Activated CD4-positive, alpha-beta T cell treated with anti-CD3 and anti-CD28 coated beads for 36 hours (primary cell): ENCODE results near the gene MGLL. TPM values are rescaled to one million over a fixed set of nuclear protein-coding genes. Genes with fewer than 3 reads are reported as not detected.

Experiments
- ATAC-seq: fragments of 200-7000 bp; cut with Tn5 transposase; one replicate; pipeline ENCODE4 v1.10.0; 2021; ENCODE audit warnings: mild to moderate bottlenecking, moderate library complexity
- CTCF ChIA-PET: fragments of 350-600 bp; sonication (Branson Sonifier 250); formaldehyde crosslinking; loops from one replicate; lab custom pipeline; 2021; ENCODE audit warnings: antibody characterized with exemption; lab: Charles Lee
- POLR2A ChIA-PET: fragments of 350-600 bp; sonication (Branson Sonifier 250); formaldehyde crosslinking; loops from one replicate; lab custom pipeline; 2021; ENCODE audit warnings: antibody characterized with exemption, inconsistent platforms; lab: Charles Lee
- DNase-seq: peaks from one replicate; pipeline ENCODE4 v3.0.0-alpha.2; 2020
- H3K27ac Mint-ChIP-seq: one replicate; pipeline ENCODE4 v1.8.0; 2021; ENCODE audit warnings: mixed read lengths
- H3K27me3 Mint-ChIP-seq: one replicate; pipeline ENCODE4 v1.8.0; 2021; ENCODE audit warnings: mixed read lengths
- H3K36me3 Mint-ChIP-seq: one replicate; pipeline ENCODE4 v1.8.0; 2021; ENCODE audit warnings: low read depth, mixed read lengths
- H3K4me1 Mint-ChIP-seq: one replicate; pipeline ENCODE4 v1.8.0; 2021; ENCODE audit warnings: mixed read lengths
- H3K4me3 Mint-ChIP-seq: one replicate; pipeline ENCODE4 v1.8.0; 2021; ENCODE audit warnings: mild to moderate bottlenecking, moderate library complexity, mixed read lengths
- H3K9me3 Mint-ChIP-seq: one replicate; pipeline ENCODE4 v1.8.0; 2021; ENCODE audit warnings: low read depth, mixed read lengths
- intact Hi-C, 2 experiments: fragments of 100-400 bp; cut with DNase I in 1 of 2; cut with micrococcal nuclease in 1 of 2; formaldehyde crosslinking; loops; one replicate each; pipeline versions ENCODE4 v1.14.2 to v1.15.1; 2022 to 2024; cut with DNase I, micrococcal nuclease
- total RNA-seq, 2 experiments: library from RNA; stranded (reverse); gene quantifications; one replicate each; pipeline ENCODE4 v1.2.3, GENCODE V29; 2021

MGLL gene
- total RNA-seq, 2 experiments from 2014 or later: 0.49 to 0.50 TPM

- ATAC-seq (no peak), DNase-seq (peak; percentile 69)
- no peaks in the 10 kb centered on the region for H3K27me3 Mint-ChIP-seq
- no peaks in the 10 kb centered on the region for H3K36me3 Mint-ChIP-seq
- H3K27ac Mint-ChIP-seq: no peak overlapping the region
- peaks cover 3% of the 10 kb centered on the region for H3K4me1 Mint-ChIP-seq
- intact Hi-C loops: loop anchor here in 1 of 2 experiments (1.0 to 5.0 kb wide), 4 partner anchors 42 to 278 kb away; no protein-coding TSS in a partner anchor
- POLR2A ChIA-PET: no interaction called here
- H3K9me3 Mint-ChIP-seq: no peaks in the 10 kb centered on the region
- CTCF ChIA-PET: interaction anchor here (0.6 to 1.4 kb wide), 8 partner anchors 11 to 429 kb away, joined by 3 to 6 read pairs (median 3); partner anchors contain the start of gene RUVBL1
- no peak overlapping the region for H3K4me3 Mint-ChIP-seq
Observed at GRCh38 chr3:127694467-127695215, 127.7 kb downstream of the MGLL start.

GRCh38 chr3:127693336-127693843 lies 128.9 kb downstream of the MGLL start:
- no peaks in the 10 kb centered on the region for H3K9me3 Mint-ChIP-seq
- H3K27ac Mint-ChIP-seq: no peak overlapping the region
- ChIA-PET CTCF (interaction anchor here (1.4 kb wide), 1 partner anchor 42 kb away, joined by 6 read pairs; no protein-coding TSS in a partner anchor), POLR2A (no interaction called here)
- DNase-seq: no peak
- no peak overlapping the region for H3K4me3 Mint-ChIP-seq
- H3K4me1 Mint-ChIP-seq: peaks cover 3% of the 10 kb centered on the region
- ATAC-seq: no peak
- intact Hi-C loops: no loop called here
- no peaks in the 10 kb centered on the region for H3K27me3 Mint-ChIP-seq
- H3K36me3 Mint-ChIP-seq: no peaks in the 10 kb centered on the region

- intact Hi-C loops: no loop called here
- DNase-seq (no peak), ATAC-seq (no peak)
- no peaks in the 10 kb centered on the region for H3K27me3 Mint-ChIP-seq
- ChIA-PET POLR2A (no interaction called here), CTCF (no interaction called here)
- no peaks in the 10 kb centered on the region for H3K36me3 Mint-ChIP-seq
- no peak overlapping the region for H3K4me3 Mint-ChIP-seq
- no peaks in the 10 kb centered on the region for H3K9me3 Mint-ChIP-seq
- no peak overlapping the region for H3K27ac Mint-ChIP-seq
- peaks cover 3% of the 10 kb centered on the region for H3K4me1 Mint-ChIP-seq
Observed at GRCh38 chr3:127692501-127693335, 129.6 kb downstream of the MGLL start.

GRCh38 chr3:127691974-127692373 lies 130.3 kb downstream of the MGLL start:
- H3K4me1 Mint-ChIP-seq: no peaks in the 10 kb centered on the region
- H3K4me3 Mint-ChIP-seq: no peak overlapping the region
- POLR2A ChIA-PET: interaction anchor here (0.6 kb wide), 1 partner anchor 49 kb away, joined by 5 read pairs; no protein-coding TSS in a partner anchor
- H3K27ac Mint-ChIP-seq: no peak overlapping the region
- DNase-seq (no peak), ATAC-seq (no peak)
- CTCF ChIA-PET: no interaction called here
- H3K9me3 Mint-ChIP-seq: no peaks in the 10 kb centered on the region
- H3K36me3 Mint-ChIP-seq: no peaks in the 10 kb centered on the region
- intact Hi-C loops: no loop called here
- no peaks in the 10 kb centered on the region for H3K27me3 Mint-ChIP-seq

- CTCF ChIA-PET: interaction anchor here (0.6 kb wide), 1 partner anchor 673 kb away, joined by 3 read pairs; no protein-coding TSS in a partner anchor
- POLR2A ChIA-PET: interaction anchor here (0.6 kb wide), 1 partner anchor 48 kb away, joined by 5 read pairs; no protein-coding TSS in a partner anchor
- ATAC-seq: no peak
- H3K36me3 Mint-ChIP-seq: no peaks in the 10 kb centered on the region
- DNase-seq: no peak
- H3K27ac Mint-ChIP-seq: no peak overlapping the region
- no peaks in the 10 kb centered on the region for H3K27me3 Mint-ChIP-seq
- no peaks in the 10 kb centered on the region for H3K9me3 Mint-ChIP-seq
- no peaks in the 10 kb centered on the region for H3K4me1 Mint-ChIP-seq
- H3K4me3 Mint-ChIP-seq: no peak overlapping the region
- intact Hi-C loops: no loop called here
Observed at GRCh38 chr3:127691489-127691888, 130.8 kb downstream of the MGLL start.

- no peak overlapping the region for H3K4me3 Mint-ChIP-seq
- H3K36me3 Mint-ChIP-seq: no peaks in the 10 kb centered on the region
- ChIA-PET POLR2A (no interaction called here), CTCF (interaction anchor here (0.6 to 1.3 kb wide), 2 partner anchors 231 to 673 kb away, joined by 3 read pairs; no protein-coding TSS in a partner anchor)
- ATAC-seq (peak; percentile 73), DNase-seq (peak; percentile 29)
- no peak overlapping the region for H3K27ac Mint-ChIP-seq
- H3K9me3 Mint-ChIP-seq: no peaks in the 10 kb centered on the region
- H3K27me3 Mint-ChIP-seq: no peaks in the 10 kb centered on the region
- intact Hi-C loops: no loop called here
- no peaks in the 10 kb centered on the region for H3K4me1 Mint-ChIP-seq
Observed at GRCh38 chr3:127690823-127691452, 131.4 kb downstream of the MGLL start.

- intact Hi-C loops: no loop called here
Observed at GRCh38 chr3:127690106-127690505, 132.2 kb downstream of the MGLL start.

GRCh38 chr3:127689266-127689860 lies 133.0 kb downstream of the MGLL start:
- H3K36me3 Mint-ChIP-seq: no peaks in the 10 kb centered on the region
- CTCF ChIA-PET: no interaction called here
- H3K9me3 Mint-ChIP-seq: no peaks in the 10 kb centered on the region
- POLR2A ChIA-PET: no interaction called here
- H3K27ac Mint-ChIP-seq: no peak overlapping the region
- no peak for DNase-seq
- H3K4me3 Mint-ChIP-seq: no peak overlapping the region
- H3K27me3 Mint-ChIP-seq: no peaks in the 10 kb centered on the region
- intact Hi-C loops: no loop called here
- no peaks in the 10 kb centered on the region for H3K4me1 Mint-ChIP-seq
- ATAC-seq: no peak

More at GRCh38 chr3:127690106-127690505, 132.2 kb downstream of the MGLL start:
- Mint-ChIP-seq H3K4me3 (no peak overlapping the region), H3K4me1 (no peaks in the 10 kb centered on the region), H3K36me3 (no peaks in the 10 kb centered on the region), H3K27me3 (no peaks in the 10 kb centered on the region), H3K9me3 (no peaks in the 10 kb centered on the region), H3K27ac (no peak overlapping the region)
- CTCF ChIA-PET: interaction anchor here (1.3 kb wide), 1 partner anchor 232 kb away, joined by 3 read pairs; no protein-coding TSS in a partner anchor
- no peak for ATAC-seq
- POLR2A ChIA-PET: no interaction called here
- no peak for DNase-seq

GRCh38 chr3:127688416-127689265 lies 133.7 kb downstream of the MGLL start:
- no peak overlapping the region for H3K4me3 Mint-ChIP-seq
- no peak for DNase-seq
- ChIA-PET POLR2A (no interaction called here), CTCF (no interaction called here)
- no peak for ATAC-seq
- no peaks in the 10 kb centered on the region for H3K36me3 Mint-ChIP-seq
- H3K27ac Mint-ChIP-seq: no peak overlapping the region
- intact Hi-C loops: no loop called here
- H3K9me3 Mint-ChIP-seq: no peaks in the 10 kb centered on the region
- H3K4me1 Mint-ChIP-seq: peaks cover 3% of the 10 kb centered on the region
- no peaks in the 10 kb centered on the region for H3K27me3 Mint-ChIP-seq

GRCh38 chr3:127688022-127688415 lies 134.3 kb downstream of the MGLL start:
- CTCF ChIA-PET: no interaction called here
- Mint-ChIP-seq H3K4me3 (no peak overlapping the region), H3K27me3 (no peaks in the 10 kb centered on the region), H3K36me3 (no peaks in the 10 kb centered on the region), H3K4me1 (peaks cover 6% of the 10 kb centered on the region), H3K9me3 (no peaks in the 10 kb centered on the region), H3K27ac (no peak overlapping the region)
- DNase-seq (no peak), ATAC-seq (no peak)
- intact Hi-C loops: no loop called here
- POLR2A ChIA-PET: no interaction called here
